Cortex of kidney (tissue), 1 donor: ENCODE measurements around the gene RAP1GAP2.

Source experiments
- DNase-seq: peaks from one replicate; lab custom pipeline; 2025; lab: John Stamatoyannopoulos, UW

The RAP1GAP2 gene

GRCh38 chr17:2911035-2911754, 115.0 kb downstream of the RAP1GAP2 start:
- no peak for DNase-seq

DNA sequence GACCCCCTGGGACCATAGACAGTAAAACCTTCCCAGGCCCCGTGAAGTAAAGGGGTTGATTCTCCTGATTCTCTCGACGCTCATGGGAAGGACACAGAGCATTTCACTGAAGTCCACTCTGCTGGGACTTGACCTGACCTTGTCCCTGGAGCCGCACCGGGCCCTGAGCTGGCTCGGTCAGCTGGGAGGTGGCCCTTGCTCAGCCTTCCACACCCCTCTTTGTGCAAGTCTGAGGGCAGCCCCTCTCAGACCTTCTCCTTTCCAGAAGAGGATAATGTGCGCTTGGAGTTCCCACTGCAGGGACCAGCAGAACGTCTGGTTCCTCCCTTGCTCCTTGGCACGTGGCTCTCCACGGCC, 115.5 kb downstream of the RAP1GAP2 start:
- no peak for DNase-seq

GRCh38 chr17:2912754-2913153, 116.5 kb downstream of the RAP1GAP2 start:
- DNase-seq, result no peak

DNA sequence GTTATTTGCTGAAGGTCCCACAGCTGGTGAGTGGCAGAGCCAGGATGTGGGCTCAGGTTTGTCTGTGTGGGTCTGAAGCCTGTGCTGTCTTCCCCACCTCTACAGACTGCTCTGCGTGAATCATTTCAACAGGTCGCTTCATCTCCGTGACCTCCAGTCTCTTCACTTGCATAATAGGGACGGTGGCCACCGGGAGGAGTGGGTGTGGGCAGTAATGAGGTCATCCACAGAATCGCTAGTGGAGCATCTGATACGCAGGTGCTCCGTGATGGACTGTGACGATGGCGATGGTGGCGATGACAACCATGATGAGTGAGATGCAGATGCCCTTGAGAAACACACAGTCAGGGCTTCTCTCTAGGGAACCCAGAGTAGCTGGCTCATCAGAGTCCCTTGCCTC, 120.2 kb downstream of the RAP1GAP2 start:
- no peak for DNase-seq

GRCh38 chr17:2921443-2921842, 125.2 kb downstream of the RAP1GAP2 start:
- DNase-seq, result no peak

GRCh38 chr17:2924211-2924610, 128.0 kb downstream of the RAP1GAP2 start:
- no peak for DNase-seq

- no peak for DNase-seq
Observed at GRCh38 chr17:2925011-2925410, 128.8 kb downstream of the RAP1GAP2 start.

- no peak for DNase-seq
Observed at GRCh38 chr17:2926019-2926650, 129.9 kb downstream of the RAP1GAP2 start.

DNA sequence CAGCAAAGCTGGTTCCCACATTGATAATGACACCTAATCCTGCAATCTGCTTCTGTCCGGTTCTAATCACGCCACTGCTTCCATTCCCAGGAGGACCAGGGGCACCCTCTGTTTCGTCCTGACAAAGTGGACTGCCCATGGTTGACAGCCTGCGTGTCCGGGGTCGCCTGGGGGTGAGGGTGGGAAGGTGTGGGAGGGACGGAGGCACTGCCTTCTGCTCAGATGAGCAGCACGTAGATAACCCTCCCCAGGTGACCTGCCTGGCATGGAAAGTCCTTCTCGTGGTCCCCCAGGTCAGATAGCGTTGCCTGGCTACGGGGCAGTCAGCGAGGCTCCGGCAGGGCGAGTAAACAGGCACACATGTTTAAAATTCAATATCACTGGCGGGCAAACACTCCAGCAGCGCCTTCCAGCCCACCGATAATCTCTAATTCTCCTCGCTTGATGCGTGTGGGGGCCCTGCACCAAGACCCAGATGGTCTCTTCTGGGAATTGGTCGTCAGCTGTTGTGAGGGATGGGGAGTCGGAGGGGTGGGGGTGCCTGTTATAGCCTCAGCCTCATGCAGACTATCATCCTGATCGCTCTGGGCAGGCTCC, 132.2 kb downstream of the RAP1GAP2 start:
- no peak for DNase-seq

GRCh38 chr17:2929881-2930533, 133.8 kb downstream of the RAP1GAP2 start:
- no peak for DNase-seq

DNA sequence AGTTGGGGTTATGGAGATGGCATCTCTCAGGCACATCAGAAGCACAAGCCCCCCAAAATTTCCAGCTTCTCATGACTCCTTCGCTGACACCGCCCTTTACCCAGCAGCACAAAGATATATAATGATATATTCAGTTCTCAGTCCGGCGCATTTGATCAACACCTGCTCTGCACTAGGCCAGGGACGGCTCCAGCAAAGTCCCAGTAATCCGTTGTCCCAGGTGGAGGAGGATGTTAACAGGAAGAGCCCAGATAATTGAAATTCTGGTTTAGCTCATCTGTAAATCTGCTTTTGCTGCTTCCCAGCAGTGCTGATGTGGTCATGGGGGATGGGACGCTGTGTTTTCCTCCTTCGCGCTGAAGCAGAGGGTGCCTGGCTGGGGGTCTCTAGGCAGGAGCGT, 135.6 kb downstream of the RAP1GAP2 start:
- no peak for DNase-seq

GRCh38 chr17:2932946-2933345, 136.7 kb downstream of the RAP1GAP2 start:
- DNase-seq, result no peak

DNA sequence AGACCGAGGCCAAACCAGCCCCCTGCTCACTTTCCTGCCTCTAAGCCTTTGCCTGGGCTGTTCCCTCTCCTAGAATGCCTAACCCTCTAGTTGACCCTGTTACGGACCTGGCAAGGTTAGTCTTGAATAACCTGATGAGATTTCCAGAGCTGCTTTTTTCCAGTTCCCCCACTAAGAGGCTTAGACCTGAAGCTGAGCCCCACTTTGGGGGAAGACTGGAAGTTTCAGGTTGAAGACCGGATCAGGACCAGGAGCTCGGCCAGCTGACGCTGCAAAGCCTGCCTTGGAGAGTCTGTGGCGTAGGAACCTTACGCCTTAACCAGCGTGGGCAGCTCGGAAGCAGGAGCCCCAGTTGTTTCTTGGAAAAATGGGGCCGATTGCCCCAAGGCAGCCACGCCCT, 137.4 kb downstream of the RAP1GAP2 start:
- no peak for DNase-seq

DNA sequence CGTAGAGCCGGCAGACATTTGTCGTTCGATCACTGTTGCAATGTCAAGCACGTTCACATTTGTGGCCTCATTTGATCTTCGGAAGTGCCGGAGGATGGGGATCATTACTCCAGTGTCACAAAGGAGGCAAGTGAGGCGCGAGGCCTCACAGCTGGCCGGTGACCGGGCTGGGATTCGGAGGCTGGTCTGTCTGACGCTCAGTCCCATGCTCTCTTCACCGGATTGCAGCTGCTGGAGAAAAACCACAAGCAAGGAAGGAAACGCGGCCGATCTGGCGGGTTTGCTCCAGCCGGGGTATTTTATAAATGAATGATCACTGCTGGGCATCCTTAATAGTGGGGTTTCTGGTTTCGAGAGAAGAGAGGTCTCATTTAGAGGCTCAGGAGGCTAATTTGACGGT, 139.4 kb downstream of the RAP1GAP2 start:
- DNase-seq, result no peak

- DNase-seq, result no peak
Observed at GRCh38 chr17:2936351-2936750, 140.1 kb downstream of the RAP1GAP2 start.

GRCh38 chr17:2936771-2937321, 140.6 kb downstream of the RAP1GAP2 start:
- DNase-seq, result no peak

- no peak for DNase-seq
Observed at GRCh38 chr17:2937331-2938003, 141.2 kb downstream of the RAP1GAP2 start.

GRCh38 chr17:2939714-2940351, 143.6 kb downstream of the RAP1GAP2 start:
- no peak for DNase-seq

GRCh38 chr17:2940352-2940751, 144.1 kb downstream of the RAP1GAP2 start:
- DNase-seq, result no peak

- DNase-seq, result no peak
Observed at GRCh38 chr17:2943981-2944380, 147.7 kb downstream of the RAP1GAP2 start.

- no peak for DNase-seq
Observed at GRCh38 chr17:2945299-2945698, 149.1 kb downstream of the RAP1GAP2 start.

DNA sequence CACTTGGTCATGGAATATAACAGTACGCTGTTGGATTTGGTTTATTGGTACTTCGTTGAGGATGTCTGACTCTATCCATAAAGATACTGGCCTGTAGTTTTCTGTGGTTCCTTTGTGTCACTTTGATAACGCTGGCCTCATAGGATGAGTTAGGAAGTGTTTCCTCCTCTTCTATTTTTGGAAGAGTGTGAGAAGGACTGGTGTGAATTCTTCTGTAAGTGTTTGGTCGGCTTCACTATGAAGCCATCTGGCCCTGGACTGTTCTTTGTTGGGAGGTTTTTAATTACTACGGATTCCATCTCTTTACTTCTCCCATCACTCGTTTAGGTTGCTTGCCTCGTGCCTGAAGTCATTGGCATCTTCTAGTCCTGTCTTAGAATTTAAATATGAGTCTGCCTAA, 149.9 kb downstream of the RAP1GAP2 start:
- no peak for DNase-seq
